SK-N-SH (cell line): ENCODE results near the gene RBM45. TPM values are rescaled to one million over a fixed set of nuclear protein-coding genes. Genes with fewer than 3 reads are reported as not detected.

Source experiments
- CTCF ChIA-PET: fragments of 300-600, 350-600 bp; formaldehyde crosslinking; extraction: SDS; loops from one replicate; lab custom pipeline; 2021; lab: Yijun Ruan, JAX
- POLR2A ChIA-PET: fragments of 350-600 bp; sonication (Branson Sonifier 250); formaldehyde crosslinking; extraction: SDS; loops from one replicate; lab custom pipeline; 2020; ENCODE audit warnings: antibody characterized with exemption, inconsistent platforms; lab: Yijun Ruan, JAX
- DNase-seq: peaks from one replicate; pipeline ENCODE4 v3.0.0; 2012
- H2AFZ ChIP-seq: fragments of 200-600 bp; sonication (generic); 2 replicates; pipeline ENCODE4 v1.8.1; 2016; ENCODE audit warnings: antibody characterized with exemption, mild to moderate bottlenecking, low read depth
- H3F3A ChIP-seq: fragments of 200-600 bp; sonication (generic); replicated peaks from 2 replicates; pipeline ENCODE3; 2016; ENCODE audit warnings: antibody characterized with exemption, mild to moderate bottlenecking; ENCODE audit not compliant: insufficient read depth
- H3K27ac ChIP-seq, 2 experiments: fragments of 200-500 bp in 1 of 2; fragments of 200-600 bp in 1 of 2; sonication (Bioruptor generic) in 1 of 2; sonication (generic), shearing (Covaris generic) in 1 of 2; 2 replicates each; pipeline versions ENCODE4 v1.5.1 to v1.6.1; 2014 to 2016; ENCODE audit warnings: low read depth in 2 of 2, inconsistent platforms in 1 of 2, low read length in 1 of 2, mild to moderate bottlenecking in 1 of 2, mixed read lengths in 1 of 2
- H3K27me3 ChIP-seq: fragments of 200-600 bp; sonication (generic), shearing (Covaris generic); 2 replicates; pipeline ENCODE4 v1.6.1; 2016; ENCODE audit warnings: mixed run types; ENCODE audit not compliant: insufficient read depth
- H3K36me3 ChIP-seq, 2 experiments: fragments of 200-500 bp in 1 of 2; fragments of 200-600 bp in 1 of 2; sonication (Bioruptor generic) in 1 of 2; sonication (generic) in 1 of 2; replicated peaks in 1 of 2; 2 replicates each; pipeline versions ENCODE3 to v1.5.1; 2014 to 2016; ENCODE audit warnings: low read length in 1 of 2, mild to moderate bottlenecking in 1 of 2; ENCODE audit not compliant: insufficient read depth in 2 of 2, control insufficient read depth in 1 of 2
- H3K4me1 ChIP-seq, 2 experiments: fragments of 200-500 bp in 1 of 2; fragments of 200-600 bp in 1 of 2; sonication (Bioruptor generic) in 1 of 2; sonication (generic), shearing (Covaris generic) in 1 of 2; 2 replicates each; pipeline versions ENCODE4 v1.5.1 to v1.6.1; 2014 to 2016; ENCODE audit warnings: low read depth in 1 of 2, low read length in 1 of 2, mixed run types in 1 of 2; ENCODE audit not compliant: insufficient read depth in 2 of 2, control insufficient read depth in 1 of 2
- H3K4me2 ChIP-seq: fragments of 200-600 bp; sonication (generic), shearing (Covaris generic); 2 replicates; pipeline ENCODE4 v1.6.1; 2017; ENCODE audit warnings: mixed run types
- H3K4me3 ChIP-seq, 2 experiments: fragments of 200-500 bp in 1 of 2; fragments of 200-600 bp in 1 of 2; sonication (Bioruptor generic) in 1 of 2; sonication (generic), shearing (Covaris generic) in 1 of 2; 2 replicates each; pipeline versions ENCODE4 v1.5.1 to v1.8.1; 2014 to 2016; ENCODE audit warnings: low read depth in 2 of 2, inconsistent platforms in 1 of 2, low read length in 1 of 2, mild to moderate bottlenecking in 1 of 2, mixed read lengths in 1 of 2, moderate library complexity in 1 of 2
- H3K79me2 ChIP-seq: fragments of 200-600 bp; sonication (generic); 2 replicates; pipeline ENCODE4 v1.8.1; 2017; ENCODE audit warnings: mild to moderate bottlenecking; ENCODE audit not compliant: insufficient read depth
- H3K9ac ChIP-seq: fragments of 200-600 bp; sonication (generic); 2 replicates; pipeline ENCODE4 v1.6.1; 2017; ENCODE audit warnings: mixed run types
- H3K9me2 ChIP-seq: fragments of 200-600 bp; sonication (generic); 2 replicates; pipeline ENCODE4 v1.6.1; 2017; ENCODE audit warnings: mixed run types
- H3K9me3 ChIP-seq: fragments of 200-600 bp; sonication (generic); 2 replicates; pipeline ENCODE4 v1.6.1; 2017; ENCODE audit warnings: mixed run types, mild to moderate bottlenecking, moderate library complexity
- H4K20me1 ChIP-seq: fragments of 200-600 bp; sonication (generic); 2 replicates; pipeline ENCODE4 v1.6.1; 2017; ENCODE audit warnings: mild to moderate bottlenecking, mixed run types; ENCODE audit not compliant: insufficient read depth
- CHD2 ChIP-seq: fragments of 150-350 bp; IDR thresholded peaks from 2 replicates; pipeline ENCODE4 v1.6.1; 2018; ENCODE audit warnings: low read length; ENCODE audit not compliant: partially characterized antibody
- ELF1 ChIP-seq: IDR thresholded peaks from 2 replicates; pipeline ENCODE4 v1.4.0; 2012
- EZH2phosphoT487 ChIP-seq: fragments of 200-600 bp; sonication (generic); IDR thresholded peaks from 2 replicates; pipeline ENCODE4 v1.6.1; 2017; ENCODE audit warnings: low read depth, mixed run types, mild to moderate bottlenecking, antibody characterized with exemption, moderate library complexity, borderline replicate concordance
- FOSL2 ChIP-seq: IDR thresholded peaks from 2 replicates; pipeline ENCODE4 v1.4.0; 2012; ENCODE audit warnings: low read depth, mild to moderate bottlenecking, moderate library complexity, borderline replicate concordance
- JUND ChIP-seq: IDR thresholded peaks from 2 replicates; pipeline ENCODE4 v1.4.0; 2012
- NRF1 ChIP-seq: IDR thresholded peaks from 2 replicates; pipeline ENCODE4 v1.6.1; 2012; ENCODE audit warnings: low read depth, mild to moderate bottlenecking, low read length
- POLR2AphosphoS5 ChIP-seq: IDR thresholded peaks from 2 replicates; pipeline ENCODE4 v1.6.1; 2012; ENCODE audit warnings: low read depth, low read length
- RCOR1 ChIP-seq: fragments of 150-350 bp; IDR thresholded peaks from 2 replicates; pipeline ENCODE4 v1.6.1; 2017; ENCODE audit warnings: antibody characterized with exemption, low read length
- RXRA ChIP-seq: IDR thresholded peaks from 2 replicates; pipeline ENCODE4 v1.4.0; 2012; ENCODE audit warnings: low read depth, mild to moderate bottlenecking, borderline replicate concordance
- SIN3A ChIP-seq: IDR thresholded peaks from 2 replicates; pipeline ENCODE4 v1.6.1; 2012; ENCODE audit warnings: low read depth, mild to moderate bottlenecking, low read length, moderate library complexity, borderline replicate concordance
- SMC3 ChIP-seq: IDR thresholded peaks from 2 replicates; pipeline ENCODE4 v1.6.1; 2012; ENCODE audit warnings: low read depth, low read length, improper control_type of control experiment
- TCF12 ChIP-seq: IDR thresholded peaks from 2 replicates; pipeline ENCODE4 v1.4.0; 2012
- TEAD4 ChIP-seq: IDR thresholded peaks from 2 replicates; pipeline ENCODE4 v1.4.0; 2012; ENCODE audit warnings: mild to moderate bottlenecking, borderline replicate concordance; ENCODE audit not compliant: insufficient read depth
- YY1 ChIP-seq: IDR thresholded peaks from 2 replicates; pipeline ENCODE4 v1.4.0; 2012; ENCODE audit warnings: low read depth, mild to moderate bottlenecking
- WGBS: methylation state at CpG from one replicate; pipeline ENCODE4 v1.1.6; 2017; ENCODE audit warnings: low lambda C conversion rate; 5-methylcytosine and 5-hydroxymethylcytosine counted together
- polyA plus RNA-seq, 3 experiments: library from polyadenylated mRNA; depleted of rRNA; stranded (reverse); fragments of >200 nt; gene quantifications; 2 replicates each; pipeline ENCODE4 v1.2.3, GENCODE V29; 2012
- TF ChIP-seq, protein P1 (sequence below): fragments of 150-350 bp; IDR thresholded peaks from 2 replicates; pipeline ENCODE4 v1.6.1; 2016; ENCODE audit warnings: mild to moderate bottlenecking, low read depth, low read length
- TF ChIP-seq, protein P2 (sequence below): IDR thresholded peaks from 2 replicates; pipeline ENCODE4 v1.4.0; 2012; ENCODE audit warnings: low read depth, borderline replicate concordance
- TF ChIP-seq, protein P3 (sequence below): fragments of 150-350 bp; IDR thresholded peaks from 2 replicates; pipeline ENCODE4 v1.6.1; 2017; ENCODE audit warnings: antibody characterized with exemption, low read length, low read depth, borderline replicate concordance
- TF ChIP-seq, protein P4 (sequence below): fragments of 200-600 bp; sonication (generic); IDR thresholded peaks from 2 replicates; pipeline ENCODE4 v1.6.1; 2017; ENCODE audit warnings: antibody characterized with exemption, mild to moderate bottlenecking, moderate library complexity

RBM45 gene
- polyA plus RNA-seq, 1 of the 3 experiments (the other 2 are of a cell fraction) = 7.0 TPM

DNA sequence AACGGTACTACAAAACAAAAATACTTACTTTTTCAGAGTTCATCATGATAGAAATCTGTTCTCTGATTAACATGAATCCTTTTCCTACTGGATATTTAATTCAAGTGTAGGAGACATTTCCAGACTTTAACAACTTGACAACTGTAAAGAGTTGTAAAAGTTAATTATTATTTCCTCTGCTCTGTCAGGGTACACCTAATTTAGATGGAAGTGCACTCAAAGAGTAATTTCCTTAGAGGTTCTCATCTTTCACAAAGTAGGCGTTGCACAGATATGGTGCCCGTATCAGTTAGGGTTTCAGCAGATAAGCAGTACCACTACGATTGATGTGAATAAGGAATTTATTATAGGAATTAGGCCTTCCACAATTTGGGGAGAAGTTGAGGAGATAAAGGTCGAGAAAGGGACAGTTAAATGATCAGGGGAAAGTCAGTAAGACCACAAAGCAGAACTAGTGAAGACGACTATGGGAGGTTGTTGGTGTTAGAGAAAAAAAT, 23.4 kb upstream of the RBM45 start:
- H3K27me3 ChIP-seq = no peaks in the 10 kb centered on the region
- POLR2A ChIA-PET = no interaction called here
- WGBS = 75% methylated on average over 6 of the region's 6 CpGs
- H3K4me3 ChIP-seq = no peak overlapping the region
- H4K20me1 ChIP-seq = no peaks in the 10 kb centered on the region
- no peak for TF ChIP-seq NRF1
- no peak overlapping the region for H3K4me2 ChIP-seq
- CTCF ChIA-PET = no interaction called here
- no peaks in the 10 kb centered on the region for H3K79me2 ChIP-seq
- no peak overlapping the region for H2AFZ ChIP-seq
- H3K4me1 ChIP-seq = no peaks in the 10 kb centered on the region; a peak in 1 of 4 replicates
- H3K9ac ChIP-seq = no peak overlapping the region
- H3K9me3 ChIP-seq = no peaks in the 10 kb centered on the region
- no peak for DNase-seq
- no peaks in the 10 kb centered on the region for H3F3A ChIP-seq
- no peak overlapping the region for H3K27ac ChIP-seq
- no peaks in the 10 kb centered on the region for H3K36me3 ChIP-seq
- no peaks in the 10 kb centered on the region for H3K9me2 ChIP-seq

DNA sequence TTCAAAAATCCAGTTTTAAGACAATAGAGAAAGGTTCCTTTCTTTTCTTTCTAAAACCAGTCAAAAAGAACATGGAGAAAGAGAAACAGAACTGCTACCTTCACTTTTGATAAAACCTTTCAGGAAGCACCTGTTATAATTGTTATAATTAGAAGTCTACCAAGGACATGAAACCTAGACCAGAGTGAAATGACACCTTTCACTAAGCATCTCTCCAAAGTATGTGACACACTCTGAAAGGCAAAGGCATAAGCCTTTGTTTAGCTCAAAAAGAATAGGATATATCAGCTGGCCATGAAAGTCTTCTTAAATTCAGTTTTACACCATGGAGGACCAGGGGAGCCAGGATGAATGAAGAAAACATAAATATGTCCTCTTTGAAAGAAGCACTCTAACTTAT, 18.8 kb upstream of the RBM45 start:
- Histone ChIP-seq H3K36me3 (no peaks in the 10 kb centered on the region), H3K27me3 (no peaks in the 10 kb centered on the region), H3K9me3 (no peaks in the 10 kb centered on the region), H3F3A (no peaks in the 10 kb centered on the region), H3K9ac (no peak overlapping the region), H3K4me3 (no peak overlapping the region), H2AFZ (no peak overlapping the region), H3K4me2 (no peak overlapping the region), H3K4me1 (no peaks in the 10 kb centered on the region; a peak in 1 of 4 replicates), H4K20me1 (no peaks in the 10 kb centered on the region), H3K79me2 (no peaks in the 10 kb centered on the region), H3K9me2 (no peaks in the 10 kb centered on the region), H3K27ac (no peak overlapping the region)
- CTCF ChIA-PET = interaction anchor here (1.2 kb wide), 1 partner anchor 10 kb away, joined by 3 read pairs; no protein-coding TSS in a partner anchor
- DNase-seq = no peak
- TF ChIP-seq ELF1 = no peak
- no peak for TF ChIP-seq RXRA
- no peak for TF ChIP-seq EZH2phosphoT487
- TF ChIP-seq NRF1 = no peak
- TF ChIP-seq, protein P1, sequence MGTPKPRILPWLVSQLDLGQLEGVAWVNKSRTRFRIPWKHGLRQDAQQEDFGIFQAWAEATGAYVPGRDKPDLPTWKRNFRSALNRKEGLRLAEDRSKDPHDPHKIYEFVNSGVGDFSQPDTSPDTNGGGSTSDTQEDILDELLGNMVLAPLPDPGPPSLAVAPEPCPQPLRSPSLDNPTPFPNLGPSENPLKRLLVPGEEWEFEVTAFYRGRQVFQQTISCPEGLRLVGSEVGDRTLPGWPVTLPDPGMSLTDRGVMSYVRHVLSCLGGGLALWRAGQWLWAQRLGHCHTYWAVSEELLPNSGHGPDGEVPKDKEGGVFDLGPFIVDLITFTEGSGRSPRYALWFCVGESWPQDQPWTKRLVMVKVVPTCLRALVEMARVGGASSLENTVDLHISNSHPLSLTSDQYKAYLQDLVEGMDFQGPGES = no peak
- TF ChIP-seq CHD2 = no peak
- TF ChIP-seq TCF12 = no peak
- no peak for TF ChIP-seq SIN3A
- TF ChIP-seq TEAD4 = no peak
- TF ChIP-seq, protein P2, sequence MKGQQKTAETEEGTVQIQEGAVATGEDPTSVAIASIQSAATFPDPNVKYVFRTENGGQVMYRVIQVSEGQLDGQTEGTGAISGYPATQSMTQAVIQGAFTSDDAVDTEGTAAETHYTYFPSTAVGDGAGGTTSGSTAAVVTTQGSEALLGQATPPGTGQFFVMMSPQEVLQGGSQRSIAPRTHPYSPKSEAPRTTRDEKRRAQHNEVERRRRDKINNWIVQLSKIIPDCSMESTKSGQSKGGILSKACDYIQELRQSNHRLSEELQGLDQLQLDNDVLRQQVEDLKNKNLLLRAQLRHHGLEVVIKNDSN = no peak
- no peak for TF ChIP-seq RCOR1
- no peak for TF ChIP-seq SMC3
- no peak for TF ChIP-seq FOSL2
- no peak for TF ChIP-seq JUND
- TF ChIP-seq, protein P3, sequence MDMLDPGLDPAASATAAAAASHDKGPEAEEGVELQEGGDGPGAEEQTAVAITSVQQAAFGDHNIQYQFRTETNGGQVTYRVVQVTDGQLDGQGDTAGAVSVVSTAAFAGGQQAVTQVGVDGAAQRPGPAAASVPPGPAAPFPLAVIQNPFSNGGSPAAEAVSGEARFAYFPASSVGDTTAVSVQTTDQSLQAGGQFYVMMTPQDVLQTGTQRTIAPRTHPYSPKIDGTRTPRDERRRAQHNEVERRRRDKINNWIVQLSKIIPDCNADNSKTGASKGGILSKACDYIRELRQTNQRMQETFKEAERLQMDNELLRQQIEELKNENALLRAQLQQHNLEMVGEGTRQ = no peak
- no peak for TF ChIP-seq POLR2AphosphoS5
- TF ChIP-seq, protein P4, sequence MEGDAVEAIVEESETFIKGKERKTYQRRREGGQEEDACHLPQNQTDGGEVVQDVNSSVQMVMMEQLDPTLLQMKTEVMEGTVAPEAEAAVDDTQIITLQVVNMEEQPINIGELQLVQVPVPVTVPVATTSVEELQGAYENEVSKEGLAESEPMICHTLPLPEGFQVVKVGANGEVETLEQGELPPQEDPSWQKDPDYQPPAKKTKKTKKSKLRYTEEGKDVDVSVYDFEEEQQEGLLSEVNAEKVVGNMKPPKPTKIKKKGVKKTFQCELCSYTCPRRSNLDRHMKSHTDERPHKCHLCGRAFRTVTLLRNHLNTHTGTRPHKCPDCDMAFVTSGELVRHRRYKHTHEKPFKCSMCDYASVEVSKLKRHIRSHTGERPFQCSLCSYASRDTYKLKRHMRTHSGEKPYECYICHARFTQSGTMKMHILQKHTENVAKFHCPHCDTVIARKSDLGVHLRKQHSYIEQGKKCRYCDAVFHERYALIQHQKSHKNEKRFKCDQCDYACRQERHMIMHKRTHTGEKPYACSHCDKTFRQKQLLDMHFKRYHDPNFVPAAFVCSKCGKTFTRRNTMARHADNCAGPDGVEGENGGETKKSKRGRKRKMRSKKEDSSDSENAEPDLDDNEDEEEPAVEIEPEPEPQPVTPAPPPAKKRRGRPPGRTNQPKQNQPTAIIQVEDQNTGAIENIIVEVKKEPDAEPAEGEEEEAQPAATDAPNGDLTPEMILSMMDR = no peak
- no peak for TF ChIP-seq YY1
- POLR2A ChIA-PET = no interaction called here
